Karpas-422 (cell line): ENCODE results near the gene CBLN2. TPM values are rescaled to one million over a fixed set of nuclear protein-coding genes. Genes with fewer than 3 reads are reported as not detected.

Experiments used
- DNase-seq: peaks from one replicate; pipeline ENCODE4 v3.0.0-alpha.2; 2015
- H2AFZ ChIP-seq: fragments of 200-600 bp; sonication (generic); 2 replicates; pipeline ENCODE4 v1.6.1; 2014; ENCODE audit warnings: antibody characterized with exemption, low read length, mixed read lengths
- H3K27ac ChIP-seq: fragments of 200-600 bp; sonication (generic); 2 replicates; pipeline ENCODE4 v1.5.1; 2014; ENCODE audit warnings: mild to moderate bottlenecking, low read length, moderate library complexity
- H3K27me3 ChIP-seq: fragments of 200-600 bp; sonication (generic); 2 replicates; pipeline ENCODE4 v1.6.1; 2014; ENCODE audit warnings: low read length, mixed read lengths
- H3K36me3 ChIP-seq: fragments of 200-600 bp; sonication (generic); 2 replicates; pipeline ENCODE4 v1.6.1; 2014; ENCODE audit warnings: low read length, mixed read lengths; ENCODE audit not compliant: insufficient read depth
- H3K4me1 ChIP-seq: fragments of 200-600 bp; sonication (generic); 2 replicates; pipeline ENCODE4 v1.6.1; 2014; ENCODE audit warnings: mild to moderate bottlenecking, low read length, mixed read lengths
- H3K4me2 ChIP-seq: fragments of 200-600 bp; sonication (generic); 2 replicates; pipeline ENCODE4 v1.6.1; 2014; ENCODE audit warnings: low read length, low read depth, mild to moderate bottlenecking; ENCODE audit not compliant: poor library complexity, severe bottlenecking
- H3K4me3 ChIP-seq: fragments of 200-600 bp; sonication (generic); 2 replicates; pipeline ENCODE4 v1.5.1; 2014; ENCODE audit warnings: mild to moderate bottlenecking, antibody characterized with exemption, low read length, mixed read lengths
- H3K79me2 ChIP-seq: fragments of 200-600 bp; sonication (generic); 2 replicates; pipeline ENCODE4 v1.6.1; 2014; ENCODE audit warnings: mild to moderate bottlenecking, low read length, mixed read lengths
- H3K9ac ChIP-seq: fragments of 200-600 bp; sonication (generic); 2 replicates; pipeline ENCODE4 v1.6.0; 2014; ENCODE audit warnings: low read length
- H3K9me2 ChIP-seq: fragments of 200-600 bp; sonication (generic), shearing (Covaris generic); replicated peaks from 2 replicates; pipeline ENCODE4 v1.6.0; 2014; ENCODE audit warnings: mild to moderate bottlenecking, low read length, moderate library complexity; ENCODE audit not compliant: insufficient read depth
- H3K9me3 ChIP-seq: fragments of 300-700, 200-600 bp; sonication (generic); 2 replicates; pipeline ENCODE4 v1.6.1; 2014; ENCODE audit warnings: low read length, mixed read lengths
- H4K20me1 ChIP-seq: fragments of 200-600 bp; sonication (generic); 2 replicates; pipeline ENCODE4 v1.6.1; 2014; ENCODE audit warnings: mild to moderate bottlenecking, antibody characterized with exemption, low read length, low read depth; ENCODE audit not compliant: insufficient read depth
- total RNA-seq: library from RNA; depleted of rRNA; stranded (reverse); fragments of >200 nt; shearing (Covaris generic); gene quantifications from 2 replicates; pipeline ENCODE4 v1.2.3, GENCODE V29; 2014; ENCODE audit warnings: low replicate concordance

The CBLN2 gene
- total RNA-seq, 1 experiment from 2014 or later, result not detected

DNA sequence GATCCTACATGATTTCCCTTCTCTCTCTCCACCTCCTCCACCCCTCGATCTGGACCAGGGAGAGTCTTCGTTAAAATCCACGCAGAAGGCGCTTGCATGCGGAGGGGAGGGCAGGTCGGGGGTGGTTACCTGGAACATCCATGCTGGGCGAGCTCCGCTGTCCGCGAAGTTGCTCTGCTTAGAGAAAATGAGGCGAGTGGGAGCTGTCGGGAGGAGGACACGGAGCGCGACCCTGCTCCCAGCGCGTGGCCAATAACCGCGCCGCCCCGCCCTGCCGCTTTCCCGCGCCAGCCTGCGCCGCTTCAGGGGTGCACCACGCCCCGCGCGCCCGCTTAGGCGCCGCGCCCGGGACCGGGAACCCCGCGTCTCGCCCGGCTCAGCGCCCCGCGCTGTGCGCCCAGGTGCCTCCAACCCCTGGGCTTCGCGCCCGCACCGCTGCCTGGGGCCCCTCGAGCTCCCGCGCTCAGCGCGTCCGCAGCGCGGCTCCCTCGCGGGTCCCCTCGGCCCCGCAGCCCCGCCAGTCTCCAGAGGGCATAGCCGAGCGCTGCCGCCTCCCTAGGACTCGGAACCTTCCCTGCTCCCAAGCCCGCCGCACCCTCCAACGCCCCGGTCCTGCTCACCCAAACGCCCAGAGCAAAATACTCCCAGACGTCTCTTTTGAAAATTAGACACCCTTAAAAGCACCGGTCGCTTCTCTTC, 636 bp downstream of the CBLN2 start:
- no peaks in the 10 kb centered on the region for H3K79me2 ChIP-seq
- DNase-seq, result no peak

DNA sequence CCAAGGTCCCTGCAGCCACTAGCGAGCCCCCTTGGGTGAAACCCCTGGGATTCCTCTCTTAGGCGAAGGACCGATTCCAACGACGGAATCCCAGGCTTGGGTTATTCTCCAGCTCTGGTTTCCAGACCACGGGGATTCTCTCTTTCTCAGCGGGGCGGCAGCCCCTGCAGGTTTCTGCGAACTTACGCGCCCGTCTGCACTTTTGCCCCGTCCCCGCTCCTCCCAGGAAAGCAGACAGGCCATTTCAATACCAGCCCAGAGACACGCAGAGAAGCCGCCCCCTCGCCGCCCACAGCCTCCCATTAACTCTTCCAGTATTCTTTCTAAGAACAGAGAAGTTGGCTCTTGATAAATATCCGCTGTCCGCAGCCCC, 1.2 kb downstream of the CBLN2 start:
- Histone ChIP-seq H3K27me3 (no peaks in the 10 kb centered on the region), H3K4me1 (no peaks in the 10 kb centered on the region), H3K9me3 (peaks cover 12% of the 10 kb centered on the region; the same call in 1 of the 2 replicates), H2AFZ (no peak overlapping the region), H3K4me2 (no peak overlapping the region), H4K20me1 (no peaks in the 10 kb centered on the region), H3K27ac (no peak overlapping the region), H3K4me3 (no peak overlapping the region), H3K9ac (no peak overlapping the region), H3K79me2 (no peaks in the 10 kb centered on the region), H3K36me3 (no peaks in the 10 kb centered on the region), H3K9me2 (no peaks in the 10 kb centered on the region)
- no peak for DNase-seq

More for the DNA sequence above, 636 bp downstream of the CBLN2 start:
- Histone ChIP-seq H3K4me1 (no peaks in the 10 kb centered on the region), H3K9me3 (peaks cover 8% of the 10 kb centered on the region; the same call in 1 of the 2 replicates), H3K27me3 (no peaks in the 10 kb centered on the region), H3K9me2 (no peaks in the 10 kb centered on the region), H4K20me1 (no peaks in the 10 kb centered on the region), H3K27ac (no peak overlapping the region), H3K4me2 (no peak overlapping the region), H2AFZ (no peak overlapping the region), H3K36me3 (no peaks in the 10 kb centered on the region), H3K9ac (no peak overlapping the region), H3K4me3 (no peak overlapping the region)

DNA sequence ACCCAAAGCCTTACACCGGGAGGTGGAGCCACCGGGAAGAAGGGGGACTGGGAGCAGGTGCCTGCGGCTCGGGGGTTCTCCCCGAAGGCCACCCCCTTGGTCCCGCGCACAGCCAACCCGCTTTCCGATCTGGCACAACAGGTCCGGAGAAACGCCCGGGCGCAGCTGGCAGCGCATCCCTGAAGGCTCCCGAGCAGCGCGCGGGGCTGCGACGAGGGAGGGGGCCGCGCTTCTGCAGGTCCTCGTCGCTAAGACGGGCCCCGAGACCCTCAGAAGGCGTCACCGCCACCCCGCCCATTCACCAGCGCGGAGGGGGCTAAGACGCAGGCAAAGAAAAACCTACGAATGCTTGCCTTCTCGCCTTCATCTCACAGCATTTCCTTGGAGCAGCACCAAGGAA, 1.8 kb downstream of the CBLN2 start:
- H3K79me2 ChIP-seq, result no peaks in the 10 kb centered on the region
- H3K4me1 ChIP-seq, result no peaks in the 10 kb centered on the region
- H3K27me3 ChIP-seq, result no peaks in the 10 kb centered on the region
- H3K36me3 ChIP-seq, result no peaks in the 10 kb centered on the region
- H4K20me1 ChIP-seq, result no peaks in the 10 kb centered on the region
- H3K9me3 ChIP-seq, result peaks cover 17% of the 10 kb centered on the region; the same call in 1 of the 2 replicates
- H3K4me3 ChIP-seq, result no peak overlapping the region
- no peak overlapping the region for H3K4me2 ChIP-seq
- H3K9ac ChIP-seq, result no peak overlapping the region
- H3K9me2 ChIP-seq, result no peaks in the 10 kb centered on the region
- DNase-seq, result no peak
- no peak overlapping the region for H2AFZ ChIP-seq
- no peak overlapping the region for H3K27ac ChIP-seq

DNA sequence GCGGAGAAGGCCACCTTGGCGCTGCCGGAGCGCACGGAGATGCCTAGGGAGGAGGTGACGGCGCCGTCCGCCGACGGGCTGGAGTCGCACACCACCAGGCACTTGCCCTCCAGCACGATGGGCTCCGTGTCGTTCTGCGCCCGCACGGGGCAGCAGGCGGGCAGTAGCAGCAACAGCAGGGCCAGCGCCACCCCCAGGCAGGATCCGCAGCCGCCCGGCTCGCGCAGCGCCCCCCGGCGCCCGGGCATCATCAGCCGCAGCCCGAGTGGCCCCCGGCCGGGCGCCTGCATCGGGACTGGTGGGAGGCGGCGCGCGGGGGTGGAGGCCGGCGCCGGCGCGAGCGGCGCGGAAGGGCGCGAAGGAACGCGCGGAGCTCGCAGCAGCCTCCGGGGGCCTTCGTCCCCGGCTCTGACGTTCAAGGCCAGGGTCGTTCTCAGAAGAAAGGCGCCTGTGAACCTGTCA, 2.2 kb downstream of the CBLN2 start:
- no peaks in the 10 kb centered on the region for H3K4me1 ChIP-seq
- H3K4me2 ChIP-seq, result no peak overlapping the region
- H3K27me3 ChIP-seq, result no peaks in the 10 kb centered on the region
- no peaks in the 10 kb centered on the region for H3K36me3 ChIP-seq
- no peak overlapping the region for H3K9ac ChIP-seq
- H3K9me3 ChIP-seq, result peaks cover 20% of the 10 kb centered on the region
- no peaks in the 10 kb centered on the region for H3K9me2 ChIP-seq
- H4K20me1 ChIP-seq, result no peaks in the 10 kb centered on the region
- H2AFZ ChIP-seq, result no peak overlapping the region
- H3K4me3 ChIP-seq, result no peak overlapping the region
- no peaks in the 10 kb centered on the region for H3K79me2 ChIP-seq
- H3K27ac ChIP-seq, result no peak overlapping the region
- no peak for DNase-seq

DNA sequence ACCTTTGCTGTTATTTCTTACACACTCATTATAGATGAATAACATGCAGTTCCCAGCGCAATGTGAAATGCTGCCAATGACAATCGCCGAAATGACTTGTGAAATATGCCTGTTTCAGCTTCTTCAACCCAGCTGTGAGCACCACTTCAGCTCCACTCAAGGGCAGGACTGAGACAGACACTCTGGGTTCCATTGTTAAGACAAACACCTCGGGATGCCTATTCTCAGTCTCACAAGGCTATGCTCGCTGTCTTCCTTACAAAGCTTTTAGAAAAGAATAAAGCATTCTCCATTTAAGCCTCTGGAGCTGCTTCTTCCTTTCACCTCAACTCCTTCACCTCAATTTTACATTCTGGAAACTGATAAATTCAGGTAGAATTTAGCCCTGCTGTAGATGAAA, 4.2 kb downstream of the CBLN2 start:
- Histone ChIP-seq H2AFZ (no peak overlapping the region), H3K9me3 (peaks cover 34% of the 10 kb centered on the region), H3K4me3 (no peak overlapping the region), H3K27ac (no peak overlapping the region), H3K36me3 (no peaks in the 10 kb centered on the region), H3K27me3 (no peaks in the 10 kb centered on the region), H3K4me2 (no peak overlapping the region), H3K4me1 (no peaks in the 10 kb centered on the region), H3K9ac (no peak overlapping the region), H4K20me1 (no peaks in the 10 kb centered on the region), H3K79me2 (no peaks in the 10 kb centered on the region), H3K9me2 (no peaks in the 10 kb centered on the region)
- DNase-seq, result no peak

DNA sequence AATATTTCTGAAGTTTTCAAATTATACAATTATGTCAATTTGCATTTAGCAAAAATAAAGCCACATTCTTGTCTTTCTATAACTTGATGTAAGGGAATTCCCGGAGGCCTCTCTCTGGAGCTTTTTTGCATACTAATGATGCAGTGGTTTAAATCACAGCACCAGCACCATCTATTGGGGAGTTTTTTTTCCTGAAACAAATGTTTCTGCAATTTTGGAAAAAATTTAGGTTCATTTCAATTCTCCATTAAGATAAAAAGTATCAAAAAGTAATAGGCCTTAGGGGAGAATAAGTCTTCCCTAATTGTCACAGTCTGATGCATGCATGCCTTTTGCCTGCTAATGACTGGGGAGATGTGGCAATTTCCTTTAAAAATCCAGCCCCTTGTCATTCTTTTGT, 13.5 kb downstream of the CBLN2 start:
- peaks cover 36% of the 10 kb centered on the region for H3K9me3 ChIP-seq
- H3K4me2 ChIP-seq, result no peak overlapping the region
- no peaks in the 10 kb centered on the region for H3K36me3 ChIP-seq
- H3K27me3 ChIP-seq, result no peaks in the 10 kb centered on the region
- H3K27ac ChIP-seq, result no peak overlapping the region
- H3K4me1 ChIP-seq, result no peaks in the 10 kb centered on the region
- no peak overlapping the region for H3K9ac ChIP-seq
- no peak overlapping the region for H2AFZ ChIP-seq
- no peak for DNase-seq
- no peak overlapping the region for H3K4me3 ChIP-seq
- no peaks in the 10 kb centered on the region for H4K20me1 ChIP-seq
- no peaks in the 10 kb centered on the region for H3K79me2 ChIP-seq
- H3K9me2 ChIP-seq, result no peaks in the 10 kb centered on the region

DNA sequence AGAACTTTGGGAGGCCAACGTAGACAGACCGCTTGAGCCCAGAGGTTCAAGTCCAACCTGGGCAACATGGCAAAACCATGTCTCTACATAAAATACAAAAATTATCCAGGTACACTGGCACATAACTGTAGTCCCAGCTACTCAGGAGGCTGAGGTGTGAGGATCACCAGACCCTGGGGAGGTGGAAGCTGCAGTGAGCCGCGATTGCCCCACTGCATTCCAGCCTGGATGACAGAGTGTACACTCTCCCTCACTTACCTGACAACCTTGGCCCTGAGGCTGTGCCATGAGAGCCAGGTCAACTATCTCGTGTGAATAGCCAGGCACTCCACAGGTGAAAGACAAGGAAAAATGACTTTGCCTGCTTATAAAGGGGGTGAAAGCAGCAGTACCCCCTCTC, 39.3 kb downstream of the CBLN2 start:
- H3K4me1 ChIP-seq, result no peaks in the 10 kb centered on the region
- H3K36me3 ChIP-seq, result no peaks in the 10 kb centered on the region
- H3K9ac ChIP-seq, result no peak overlapping the region
- H2AFZ ChIP-seq, result no peak overlapping the region
- no peak overlapping the region for H3K27ac ChIP-seq
- no peak overlapping the region for H3K4me2 ChIP-seq
- no peaks in the 10 kb centered on the region for H3K27me3 ChIP-seq
- H3K9me2 ChIP-seq, result no peaks in the 10 kb centered on the region
- H3K4me3 ChIP-seq, result no peak overlapping the region
- no peak for DNase-seq
- no peaks in the 10 kb centered on the region for H3K79me2 ChIP-seq
- peaks cover 50% of the 10 kb centered on the region for H3K9me3 ChIP-seq
- no peaks in the 10 kb centered on the region for H4K20me1 ChIP-seq

DNA sequence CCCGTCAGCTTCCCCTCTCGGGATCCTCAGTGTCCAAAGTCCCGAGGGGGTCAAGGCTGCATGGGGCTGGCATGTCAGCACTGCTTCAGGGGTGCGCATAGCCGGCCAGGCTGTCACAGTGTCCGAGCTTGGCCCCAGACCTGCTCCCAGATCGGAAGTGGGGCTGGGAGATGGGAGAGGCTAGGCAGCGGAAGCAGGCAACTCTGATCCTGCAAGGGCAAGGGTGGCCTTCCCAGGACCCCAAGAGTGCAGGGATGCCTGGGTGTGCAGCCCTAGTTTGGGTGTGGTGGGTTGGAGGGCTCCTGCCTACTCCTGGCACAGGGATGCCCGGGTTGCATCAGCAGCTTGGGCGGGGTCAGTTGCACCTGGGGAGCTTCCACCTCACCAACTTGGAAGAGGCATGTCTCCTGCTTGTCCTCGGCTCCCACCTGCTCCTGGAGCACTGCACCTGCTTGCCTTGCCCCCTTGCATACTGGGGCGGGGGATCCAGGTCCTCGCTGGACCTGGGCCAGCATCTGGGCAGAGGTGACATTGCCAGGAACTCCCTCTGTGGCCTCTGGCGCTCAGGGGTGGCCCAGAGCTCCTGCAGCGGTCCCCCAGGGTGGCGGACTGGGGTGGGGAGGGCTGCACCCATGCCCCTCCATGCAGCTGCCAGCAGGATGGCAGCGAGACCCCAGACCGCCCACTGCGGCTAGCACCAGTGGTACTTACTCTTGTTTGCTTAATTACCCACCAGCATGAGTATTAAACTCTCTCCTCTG, 41.3 kb downstream of the CBLN2 start:
- Histone ChIP-seq H3K4me1 (no peaks in the 10 kb centered on the region), H3K9ac (no peak overlapping the region), H3K9me2 (no peaks in the 10 kb centered on the region), H4K20me1 (no peaks in the 10 kb centered on the region), H3K27me3 (no peaks in the 10 kb centered on the region), H3K27ac (no peak overlapping the region), H3K4me2 (no peak overlapping the region), H3K79me2 (no peaks in the 10 kb centered on the region), H2AFZ (no peak overlapping the region), H3K9me3 (peaks cover 64% of the 10 kb centered on the region), H3K36me3 (no peaks in the 10 kb centered on the region), H3K4me3 (no peak overlapping the region)
- DNase-seq, result no peak
